ENCODE results near the gene PALS1. TPM values are rescaled to one million over a fixed set of nuclear protein-coding genes. Genes with fewer than 3 reads are reported as not detected.

The PALS1 gene
- polyA plus RNA-seq (2013, experiment 1 of 2) = 14.7 TPM
- polyA plus RNA-seq (2013, experiment 2 of 2) = 14.1 TPM

- no peak within 1 kb of the TSS for H4K8ac ChIP-seq (ENCODE audit: low read depth, low read length)
- H3K79me2 ChIP-seq (ENCODE audit: control insufficient read depth, insufficient read depth, low read length) = peaks cover 22% of the 10 kb centered on the region
- WGBS (ENCODE audit: extremely low coverage, insufficient coverage, low lambda C conversion rate) = no CpG with 5 or more reads among the region's 64 CpGs
- peak within 1 kb of the TSS; percentile 66 for H3K4ac ChIP-seq (ENCODE audit: low read depth, low read length)
- H3K23ac ChIP-seq (ENCODE audit: low read length) = no peak within 1 kb of the TSS
- no peak within 1 kb of the TSS for H4K5ac ChIP-seq (ENCODE audit: low read length)
- no peaks in the 10 kb centered on the region for H3K4me1 ChIP-seq (ENCODE audit: control insufficient read depth, low read depth, low read length)
- H2AK5ac ChIP-seq (ENCODE audit: low read length) = no peak within 1 kb of the TSS
- peak within 1 kb of the TSS; percentile 97 for H3K9ac ChIP-seq (ENCODE audit: low read length)
- H2BK5ac ChIP-seq (ENCODE audit: low read length) = peak within 1 kb of the TSS; percentile 95
- peak within 1 kb of the TSS; percentile 94 for H3K4me2 ChIP-seq (ENCODE audit: low read length)
- H3K4me3 ChIP-seq (ENCODE audit: low read length) = peak within 1 kb of the TSS; percentile 96
- no peak within 1 kb of the TSS for H2BK120ac ChIP-seq (ENCODE audit: low read depth, low read length)
- peak within 1 kb of the TSS; percentile 98 for H3K56ac ChIP-seq (ENCODE audit: low read length)
- peaks cover 2% of the 10 kb centered on the region for H3K79me1 ChIP-seq (ENCODE audit: low read length)
- H3K36me3 ChIP-seq (ENCODE audit: control insufficient read depth, insufficient read depth, low read length) = no peaks in the 10 kb centered on the region
- H3K27ac ChIP-seq (ENCODE audit: low read depth, low read length) = peak within 1 kb of the TSS; percentile 99
- H2BK15ac ChIP-seq (replicated peaks; ENCODE audit: low read depth) = no peak within 1 kb of the TSS
- H3K18ac ChIP-seq (ENCODE audit: low read length) = peak within 1 kb of the TSS; percentile 47
- no peaks in the 10 kb centered on the region for H3K27me3 ChIP-seq (ENCODE audit: insufficient read depth, low read length, poor library complexity)
- DNase-seq = peak; percentile 84
Observed at GRCh38 chr14:67241411-67242167, at the start of gene PALS1. PALS1 (plus strand) TSS chr14:67241435; CDS start chr14:67279171, 37,736 bp downstream.

- H3K27ac ChIP-seq (ENCODE audit: low read depth, low read length) = no peak overlapping the region
Observed at GRCh38 chr14:67191768-67192290, 49.4 kb upstream of the PALS1 start.

GRCh38 chr14:67192366-67192765 is 48.9 kb upstream of the PALS1 start:
- H3K4me2 ChIP-seq (ENCODE audit: low read length) = no peak overlapping the region
- H3K23ac ChIP-seq (ENCODE audit: low read length) = no peak overlapping the region
- H3K79me2 ChIP-seq (ENCODE audit: control insufficient read depth, insufficient read depth, low read length) = no peaks in the 10 kb centered on the region
- no peak overlapping the region for H3K56ac ChIP-seq (ENCODE audit: low read length)
- no peak overlapping the region for H3K18ac ChIP-seq (ENCODE audit: low read length)
- no peak for DNase-seq
- no peaks in the 10 kb centered on the region for H3K79me1 ChIP-seq (ENCODE audit: low read length)
- no peak overlapping the region for H3K27ac ChIP-seq (ENCODE audit: low read depth, low read length)
- H2BK5ac ChIP-seq (ENCODE audit: low read length) = no peak overlapping the region
- H2BK15ac ChIP-seq (replicated peaks; ENCODE audit: low read depth) = no peak overlapping the region
- H3K4me1 ChIP-seq (ENCODE audit: control insufficient read depth, low read depth, low read length) = no peaks in the 10 kb centered on the region
- no peak overlapping the region for H3K4me3 ChIP-seq (ENCODE audit: low read length)
- H2BK120ac ChIP-seq (ENCODE audit: low read depth, low read length) = no peak overlapping the region
- no peaks in the 10 kb centered on the region for H3K27me3 ChIP-seq (ENCODE audit: insufficient read depth, low read length, poor library complexity)
- H4K8ac ChIP-seq (ENCODE audit: low read depth, low read length) = no peak overlapping the region
- no peaks in the 10 kb centered on the region for H3K36me3 ChIP-seq (ENCODE audit: control insufficient read depth, insufficient read depth, low read length)
- H2AK5ac ChIP-seq (ENCODE audit: low read length) = no peak overlapping the region
- WGBS (ENCODE audit: extremely low coverage, insufficient coverage, low lambda C conversion rate) = no CpG with 5 or more reads among the region's 2 CpGs
- H3K9ac ChIP-seq (ENCODE audit: low read length) = no peak overlapping the region
- H3K4ac ChIP-seq (ENCODE audit: low read depth, low read length) = no peak overlapping the region
- H4K5ac ChIP-seq (ENCODE audit: low read length) = no peak overlapping the region

More at GRCh38 chr14:67191768-67192290, 49.4 kb upstream of the PALS1 start:
- Histone ChIP-seq H3K36me3 (ENCODE audit: control insufficient read depth, insufficient read depth, low read length) (no peaks in the 10 kb centered on the region), H3K4me2 (ENCODE audit: low read length) (no peak overlapping the region), H3K23ac (ENCODE audit: low read length) (no peak overlapping the region), H2BK5ac (ENCODE audit: low read length) (no peak overlapping the region), H3K27me3 (ENCODE audit: insufficient read depth, low read length, poor library complexity) (no peaks in the 10 kb centered on the region), H4K8ac (ENCODE audit: low read depth, low read length) (no peak overlapping the region), H3K79me2 (ENCODE audit: control insufficient read depth, insufficient read depth, low read length) (no peaks in the 10 kb centered on the region), H3K9ac (ENCODE audit: low read length) (no peak overlapping the region), H3K18ac (ENCODE audit: low read length) (no peak overlapping the region), H2BK15ac (replicated peaks; ENCODE audit: low read depth) (no peak overlapping the region), H3K4me3 (ENCODE audit: low read length) (no peak overlapping the region), H3K4me1 (ENCODE audit: control insufficient read depth, low read depth, low read length) (no peaks in the 10 kb centered on the region), H3K4ac (ENCODE audit: low read depth, low read length) (no peak overlapping the region), H2BK120ac (ENCODE audit: low read depth, low read length) (no peak overlapping the region), H2AK5ac (ENCODE audit: low read length) (no peak overlapping the region), H3K79me1 (ENCODE audit: low read length) (no peaks in the 10 kb centered on the region), H3K56ac (ENCODE audit: low read length) (no peak overlapping the region), H4K5ac (ENCODE audit: low read length) (no peak overlapping the region)
- no CpG with 5 or more reads among the region's 8 CpGs for WGBS (ENCODE audit: extremely low coverage, insufficient coverage, low lambda C conversion rate)
- no peak for DNase-seq

- H3K36me3 ChIP-seq (ENCODE audit: control insufficient read depth, insufficient read depth, low read length) = no peaks in the 10 kb centered on the region
- no peak for DNase-seq
- H3K56ac ChIP-seq (ENCODE audit: low read length) = no peak overlapping the region
- no peak overlapping the region for H4K8ac ChIP-seq (ENCODE audit: low read depth, low read length)
- no peak overlapping the region for H3K23ac ChIP-seq (ENCODE audit: low read length)
- H2AK5ac ChIP-seq (ENCODE audit: low read length) = no peak overlapping the region
- no peak overlapping the region for H3K4me2 ChIP-seq (ENCODE audit: low read length)
- H3K4me1 ChIP-seq (ENCODE audit: control insufficient read depth, low read depth, low read length) = no peaks in the 10 kb centered on the region
- H3K9ac ChIP-seq (ENCODE audit: low read length) = no peak overlapping the region
- H2BK5ac ChIP-seq (ENCODE audit: low read length) = no peak overlapping the region
- H3K4me3 ChIP-seq (ENCODE audit: low read length) = no peak overlapping the region
- no peak overlapping the region for H2BK120ac ChIP-seq (ENCODE audit: low read depth, low read length)
- H2BK15ac ChIP-seq (replicated peaks; ENCODE audit: low read depth) = no peak overlapping the region
- H3K18ac ChIP-seq (ENCODE audit: low read length) = no peak overlapping the region
- H3K27ac ChIP-seq (ENCODE audit: low read depth, low read length) = no peak overlapping the region
- H3K27me3 ChIP-seq (ENCODE audit: insufficient read depth, low read length, poor library complexity) = no peaks in the 10 kb centered on the region
- H4K5ac ChIP-seq (ENCODE audit: low read length) = no peak overlapping the region
- WGBS (ENCODE audit: extremely low coverage, insufficient coverage, low lambda C conversion rate) = no CpG with 5 or more reads among the region's 2 CpGs
- no peak overlapping the region for H3K4ac ChIP-seq (ENCODE audit: low read depth, low read length)
- H3K79me1 ChIP-seq (ENCODE audit: low read length) = no peaks in the 10 kb centered on the region
- H3K79me2 ChIP-seq (ENCODE audit: control insufficient read depth, insufficient read depth, low read length) = no peaks in the 10 kb centered on the region
Observed at GRCh38 chr14:67195279-67195678, 46.0 kb upstream of the PALS1 start.

- H3K9ac ChIP-seq (ENCODE audit: low read length) = no peak overlapping the region
- no peak overlapping the region for H3K27ac ChIP-seq (ENCODE audit: low read depth, low read length)
- H3K23ac ChIP-seq (ENCODE audit: low read length) = no peak overlapping the region
- H3K79me2 ChIP-seq (ENCODE audit: control insufficient read depth, insufficient read depth, low read length) = no peaks in the 10 kb centered on the region
- H3K4ac ChIP-seq (ENCODE audit: low read depth, low read length) = no peak overlapping the region
- H2AK5ac ChIP-seq (ENCODE audit: low read length) = no peak overlapping the region
- H3K4me2 ChIP-seq (ENCODE audit: low read length) = no peak overlapping the region
- no peak overlapping the region for H2BK120ac ChIP-seq (ENCODE audit: low read depth, low read length)
- H4K5ac ChIP-seq (ENCODE audit: low read length) = no peak overlapping the region
- H3K36me3 ChIP-seq (ENCODE audit: control insufficient read depth, insufficient read depth, low read length) = no peaks in the 10 kb centered on the region
- no peaks in the 10 kb centered on the region for H3K27me3 ChIP-seq (ENCODE audit: insufficient read depth, low read length, poor library complexity)
- no peak overlapping the region for H2BK15ac ChIP-seq (replicated peaks; ENCODE audit: low read depth)
- no peaks in the 10 kb centered on the region for H3K4me1 ChIP-seq (ENCODE audit: control insufficient read depth, low read depth, low read length)
- no peaks in the 10 kb centered on the region for H3K79me1 ChIP-seq (ENCODE audit: low read length)
- no peak overlapping the region for H3K4me3 ChIP-seq (ENCODE audit: low read length)
- H4K8ac ChIP-seq (ENCODE audit: low read depth, low read length) = no peak overlapping the region
- H3K56ac ChIP-seq (ENCODE audit: low read length) = no peak overlapping the region
- H2BK5ac ChIP-seq (ENCODE audit: low read length) = no peak overlapping the region
- DNase-seq = no peak
- H3K18ac ChIP-seq (ENCODE audit: low read length) = no peak overlapping the region
- WGBS (ENCODE audit: extremely low coverage, insufficient coverage, low lambda C conversion rate) = no CpG with 5 or more reads among the region's 6 CpGs
Observed at GRCh38 chr14:67199016-67199415, 42.2 kb upstream of the PALS1 start.

All from mesendoderm (in vitro differentiated cells).